Keratinocyte (primary cell): ENCODE results near the gene GCSAML. TPM values are rescaled to one million over a fixed set of nuclear protein-coding genes. Genes with fewer than 3 reads are reported as not detected.

Experiments used
- DNase-seq: peaks from one replicate; pipeline ENCODE4 v3.0.0-alpha.2; 2011; ENCODE audit warnings: low read depth, missing footprints, low spot score
- FAIRE-seq: peaks from 2 replicates; lab custom pipeline; 2011; peaks lifted over from hg19 to GRCh38; lab: Jason Lieb, UNC
- H2AFZ ChIP-seq: 2 replicates; pipeline ENCODE4 v1.6.0; 2012; ENCODE audit warnings: low read length, control low read depth, inconsistent platforms; ENCODE audit not compliant: control insufficient read depth
- H3K27ac ChIP-seq: 2 replicates; pipeline ENCODE4 v1.5.1; 2011; ENCODE audit warnings: low read length; ENCODE audit not compliant: control insufficient read depth, insufficient read depth
- H3K27me3 ChIP-seq: 3 replicates; pipeline ENCODE4 v1.6.0; 2011; ENCODE audit warnings: low read length; ENCODE audit not compliant: control insufficient read depth, insufficient read depth; ENCODE audit errors: extremely low read depth
- H3K36me3 ChIP-seq, 2 experiments: 2 replicates in 1 of 2; 3 replicates in 1 of 2; pipeline ENCODE4 v1.5.1; 2011; ENCODE audit warnings: low read length in 2 of 2, mild to moderate bottlenecking in 1 of 2; ENCODE audit not compliant: control insufficient read depth in 2 of 2, insufficient read depth in 2 of 2; ENCODE audit errors: extremely low read depth in 1 of 2
- H3K4me1 ChIP-seq: 3 replicates; pipeline ENCODE4 v1.5.1; 2011; ENCODE audit warnings: low read length; ENCODE audit not compliant: control insufficient read depth, insufficient read depth; ENCODE audit errors: extremely low read depth
- H3K4me2 ChIP-seq: 3 replicates; pipeline ENCODE4 v1.6.0; 2011; ENCODE audit warnings: low read depth, low read length; ENCODE audit not compliant: control insufficient read depth, insufficient read depth; ENCODE audit errors: extremely low read depth
- H3K4me3 ChIP-seq, 3 experiments: fragments of 200-600 bp in 1 of 3; sonication (generic) in 1 of 3; 2 replicates in 2 of 3; 3 replicates in 1 of 3; pipeline ENCODE4 v1.5.1; 2011 to 2016; ENCODE audit warnings: low read length in 3 of 3, mild to moderate bottlenecking in 3 of 3, control low read depth in 2 of 3, inconsistent platforms in 1 of 3, low read depth in 1 of 3, mixed read lengths in 1 of 3, mixed run types in 1 of 3, moderate library complexity in 1 of 3; ENCODE audit not compliant: control insufficient read depth in 2 of 3, insufficient read depth in 2 of 3; ENCODE audit errors: extremely low read depth in 1 of 3
- H3K79me2 ChIP-seq: 2 replicates; pipeline ENCODE4 v1.6.0; 2012; ENCODE audit warnings: low read length; ENCODE audit not compliant: control insufficient read depth, insufficient read depth
- H3K9ac ChIP-seq: 3 replicates; pipeline ENCODE4 v1.6.0; 2011; ENCODE audit warnings: low read length; ENCODE audit not compliant: control insufficient read depth, insufficient read depth; ENCODE audit errors: extremely low read depth
- H3K9me1 ChIP-seq: 3 replicates; pipeline ENCODE4 v1.6.0; 2011; ENCODE audit warnings: low read length; ENCODE audit not compliant: control insufficient read depth, insufficient read depth; ENCODE audit errors: extremely low read depth
- H3K9me3 ChIP-seq: 2 replicates; pipeline ENCODE4 v1.5.1; 2012; ENCODE audit warnings: low read depth, low read length; ENCODE audit not compliant: control insufficient read depth
- H4K20me1 ChIP-seq: 3 replicates; pipeline ENCODE4 v1.6.0; 2011; ENCODE audit warnings: low read length; ENCODE audit not compliant: control insufficient read depth, insufficient read depth; ENCODE audit errors: extremely low read depth
- CTCF ChIP-seq, 3 experiments: IDR thresholded peaks in 1 of 3; conservative IDR thresholded peaks in 1 of 3; optimal IDR thresholded peaks in 1 of 3; 2 replicates in 2 of 3; 3 replicates in 1 of 3; pipeline versions ENCODE3 to v1.5.1; 2011; ENCODE audit warnings: low read length in 3 of 3, mild to moderate bottlenecking in 3 of 3, moderate library complexity in 2 of 3, control low read depth in 1 of 3, inconsistent platforms in 1 of 3; ENCODE audit not compliant: insufficient read depth in 2 of 3; ENCODE audit errors: extremely low read depth in 1 of 3
- EZH2 ChIP-seq: IDR thresholded peaks from one replicate; pipeline ENCODE4 v1.6.1; 2012; ENCODE audit warnings: inconsistent platforms, mild to moderate bottlenecking, low read length, moderate library complexity
- dilution Hi-C: fragments of 300-500 bp; cut with MboI; formaldehyde crosslinking; loops from one replicate; pipeline ENCODE4 v1.7.0; 2020; ENCODE audit warnings: low sequenced_read_pairs; ENCODE audit not compliant: extremely low pct_ligation_motif_present
- polyA plus RNA-seq, 5 experiments: library from polyadenylated mRNA; depleted of rRNA in 3 of 5; stranded (reverse) in 3 of 5; stranded (forward) in 1 of 5; unstranded in 1 of 5; fragments of >200 nt; gene quantifications; 1 replicate in 1 of 5; 2 replicates in 3 of 5; 3 replicates in 1 of 5; pipeline versions ENCODE4 v1.2.1 to v1.2.3, GENCODE V29; 2011 to 2012; ENCODE audit warnings: missing spikeins in 2 of 5, low read depth in 1 of 5, low replicate concordance in 1 of 5
- small RNA-seq, 3 experiments: library from RNA; depleted of rRNA; stranded (forward); fragments of <200 nt; gene quantifications; one replicate each; pipeline ENCODE3, GENCODE V24; 2012; ENCODE audit warnings: low read depth in 3 of 3, low replicate concordance in 1 of 3; ENCODE audit not compliant: insufficient read length in 3 of 3

GCSAML gene
- polyA plus RNA-seq, 1 donor (not counting 4 experiments of a cell fraction or from before 2014, with no cell fraction given), result not detected

- peaks cover 1% of the 10 kb centered on the region for H3K9me3 ChIP-seq
- dilution Hi-C loops, result no loop called here
- no peaks in the 10 kb centered on the region for H4K20me1 ChIP-seq
- no peak overlapping the region for H3K4me2 ChIP-seq
- H3K4me1 ChIP-seq, result no peaks in the 10 kb centered on the region
- H3K36me3 ChIP-seq, result no peaks in the 10 kb centered on the region
- no peaks in the 10 kb centered on the region for H3K79me2 ChIP-seq
- no peaks in the 10 kb centered on the region for H3K9me1 ChIP-seq
- no peak overlapping the region for H3K27ac ChIP-seq
- H3K9ac ChIP-seq, result no peak overlapping the region
- H2AFZ ChIP-seq, result no peak overlapping the region
- FAIRE-seq (no peak), DNase-seq (no peak)
- TF ChIP-seq EZH2, result no peak
- TF ChIP-seq CTCF (optimal IDR thresholded peaks at IDR 0.05 in 1 of 3, IDR thresholded peaks at IDR 0.05 in 1 of 3, conservative IDR thresholded peaks at IDR 0.05 in 1 of 3; ENCODE audit: extremely low read depth in 1 of 3, insufficient read depth in 2 of 3, low read length in 3 of 3), result no peak
- no peaks in the 10 kb centered on the region for H3K27me3 ChIP-seq
- H3K4me3 ChIP-seq, result no peak overlapping the region
Measured at GRCh38 chr1:247614625-247615024, 65.7 kb downstream of the GCSAML start.

Small RNA genes lying within 50 kb of the gene (small RNA-seq; reads per million reads assigned to genes)
- 0 reads per million in 3 experiments for gene RF00026

Other genes starting within 250 kb of the GCSAML start
- gene ZNF496, start 217.3 kb upstream of the GCSAML start, polyA plus RNA-seq, result 8.2 to 9.0 TPM (median 8.9 TPM) in 3 replicates
- gene NLRP3, start 133.0 kb upstream of the GCSAML start, polyA plus RNA-seq, result 0.03 to 0.12 TPM (median 0.07 TPM) in 3 replicates
- gene OR2B11, start 91.0 kb upstream of the GCSAML start, polyA plus RNA-seq, result not detected in 3 replicates
- not detected in 3 replicates for gene OR2C3, start 12.7 kb upstream of the GCSAML start, polyA plus RNA-seq
- not detected in 3 replicates for gene OR2G2, start 39.2 kb downstream of the GCSAML start, polyA plus RNA-seq
- gene OR2G3, start 56.5 kb downstream of the GCSAML start, polyA plus RNA-seq, result not detected in 3 replicates
- not detected in 3 replicates for gene OR13G1, start 130.6 kb downstream of the GCSAML start, polyA plus RNA-seq
- not detected in 3 replicates for gene OR6F1, start 167.5 kb downstream of the GCSAML start, polyA plus RNA-seq
- gene OR14K1, start 189.5 kb downstream of the GCSAML start, polyA plus RNA-seq, result not detected in 3 replicates
- gene OR14A2, start 199.0 kb downstream of the GCSAML start, polyA plus RNA-seq, result not detected in 3 replicates
- not detected in 3 replicates for gene OR1C1, start 211.4 kb downstream of the GCSAML start, polyA plus RNA-seq